Stimulated activated CD4-positive, alpha-beta T cell treated with anti-CD3 and anti-CD28 coated beads, Interleukin-4, amount 100 ng/mL, for 1 hour (primary cell): ENCODE results near the gene HES5.

ENCODE experiments used
- DNase-seq: peaks from one replicate; pipeline ENCODE4 v3.0.0-alpha.2; 2020

The HES5 gene

GRCh38 chr1:2530513-2531361, 674 bp upstream of the HES5 start:
- DNase-seq: no peak

- DNase-seq: peak; percentile 62
These were observed 888 bp downstream of the HES5 start for GRCh38 chr1:2528966-2529783.

- no peak for DNase-seq
These were observed 1.5 kb downstream of the HES5 start for GRCh38 chr1:2528611-2528965.

- no peak for DNase-seq
These were observed 2.0 kb downstream of the HES5 start for GRCh38 chr1:2528016-2528415.

- DNase-seq: no peak
These were observed 2.6 kb downstream of the HES5 start for GRCh38 chr1:2527556-2527860.

- DNase-seq: peak; percentile 67
These were observed 3.1 kb downstream of the HES5 start for GRCh38 chr1:2526824-2527555.

GRCh38 chr1:2525920-2526823, 3.9 kb downstream of the HES5 start, which contains the start of gene PANK4:
PANK4 (minus strand) TSS chr1:2526596; CDS start chr1:2526587, 9 bp downstream.
- peak; percentile 90 for DNase-seq

GRCh38 chr1:2525572-2525919, 4.5 kb downstream of the HES5 start:
- no peak for DNase-seq

- peak; percentile 31 for DNase-seq
These were observed 6.0 kb downstream of the HES5 start for GRCh38 chr1:2523891-2524609.

GRCh38 chr1:2523191-2523890, 6.7 kb downstream of the HES5 start:
- peak; percentile 32 for DNase-seq

GRCh38 chr1:2522230-2522629, 7.8 kb downstream of the HES5 start:
- no peak for DNase-seq

GRCh38 chr1:2520806-2521205, 9.3 kb downstream of the HES5 start:
- DNase-seq: no peak

- DNase-seq: no peak
These were observed 9.9 kb downstream of the HES5 start for GRCh38 chr1:2520206-2520605.

- no peak for DNase-seq
These were observed 10.3 kb downstream of the HES5 start for GRCh38 chr1:2519729-2520128.

GRCh38 chr1:2519029-2519685, 10.9 kb downstream of the HES5 start:
- no peak for DNase-seq

GRCh38 chr1:2518528-2518927, 11.5 kb downstream of the HES5 start:
- no peak for DNase-seq

- no peak for DNase-seq
These were observed 12.1 kb downstream of the HES5 start for GRCh38 chr1:2517966-2518365.

GRCh38 chr1:2516946-2517345, 13.1 kb downstream of the HES5 start:
- no peak for DNase-seq

GRCh38 chr1:2516124-2516523, 13.9 kb downstream of the HES5 start:
- no peak for DNase-seq

GRCh38 chr1:2515763-2516080, 14.3 kb downstream of the HES5 start:
- no peak for DNase-seq
